ENCODE results near the gene SNX7.

- TF ChIP-seq EZH2 (IDR thresholded peaks at IDR 0.05; ENCODE audit: borderline replicate concordance, low read length), result no peak
- TF ChIP-seq, protein P1, sequence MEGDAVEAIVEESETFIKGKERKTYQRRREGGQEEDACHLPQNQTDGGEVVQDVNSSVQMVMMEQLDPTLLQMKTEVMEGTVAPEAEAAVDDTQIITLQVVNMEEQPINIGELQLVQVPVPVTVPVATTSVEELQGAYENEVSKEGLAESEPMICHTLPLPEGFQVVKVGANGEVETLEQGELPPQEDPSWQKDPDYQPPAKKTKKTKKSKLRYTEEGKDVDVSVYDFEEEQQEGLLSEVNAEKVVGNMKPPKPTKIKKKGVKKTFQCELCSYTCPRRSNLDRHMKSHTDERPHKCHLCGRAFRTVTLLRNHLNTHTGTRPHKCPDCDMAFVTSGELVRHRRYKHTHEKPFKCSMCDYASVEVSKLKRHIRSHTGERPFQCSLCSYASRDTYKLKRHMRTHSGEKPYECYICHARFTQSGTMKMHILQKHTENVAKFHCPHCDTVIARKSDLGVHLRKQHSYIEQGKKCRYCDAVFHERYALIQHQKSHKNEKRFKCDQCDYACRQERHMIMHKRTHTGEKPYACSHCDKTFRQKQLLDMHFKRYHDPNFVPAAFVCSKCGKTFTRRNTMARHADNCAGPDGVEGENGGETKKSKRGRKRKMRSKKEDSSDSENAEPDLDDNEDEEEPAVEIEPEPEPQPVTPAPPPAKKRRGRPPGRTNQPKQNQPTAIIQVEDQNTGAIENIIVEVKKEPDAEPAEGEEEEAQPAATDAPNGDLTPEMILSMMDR (conservative IDR thresholded peaks at IDR 0.05 in 1 of 2, IDR thresholded peaks at IDR 0.05 in 1 of 2; ENCODE audit: extremely low read depth in 1 of 2, insufficient read depth in 1 of 2, low read depth in 1 of 2, low read length in 2 of 2), result no peak
These were observed 122.3 kb downstream of the SNX7 start for GRCh38 chr1:98783821-98784220.
